Keratinocyte (primary cell): ENCODE results near the gene EDC3. TPM values are rescaled to one million over a fixed set of nuclear protein-coding genes. Genes with fewer than 3 reads are reported as not detected.
A peak's percentile ranks its signal among the peaks of the same experiment; 100 is the strongest.

Source experiments
- DNase-seq: peaks from one replicate; pipeline ENCODE4 v3.0.0-alpha.2; 2011; ENCODE audit warnings: low read depth, missing footprints, low spot score
- FAIRE-seq: peaks from 2 replicates; lab custom pipeline; 2011; peaks lifted over from hg19 to GRCh38; lab: Jason Lieb, UNC
- H2AFZ ChIP-seq: 2 replicates; pipeline ENCODE4 v1.6.0; 2012; ENCODE audit warnings: low read length, control low read depth, inconsistent platforms; ENCODE audit not compliant: control insufficient read depth
- H3K27ac ChIP-seq: 2 replicates; pipeline ENCODE4 v1.5.1; 2011; ENCODE audit warnings: low read length; ENCODE audit not compliant: control insufficient read depth, insufficient read depth
- H3K27me3 ChIP-seq: 3 replicates; pipeline ENCODE4 v1.6.0; 2011; ENCODE audit warnings: low read length; ENCODE audit not compliant: control insufficient read depth, insufficient read depth; ENCODE audit errors: extremely low read depth
- H3K36me3 ChIP-seq, 2 experiments: 2 replicates in 1 of 2; 3 replicates in 1 of 2; pipeline ENCODE4 v1.5.1; 2011; ENCODE audit warnings: low read length in 2 of 2, mild to moderate bottlenecking in 1 of 2; ENCODE audit not compliant: control insufficient read depth in 2 of 2, insufficient read depth in 2 of 2; ENCODE audit errors: extremely low read depth in 1 of 2
- H3K4me1 ChIP-seq: 3 replicates; pipeline ENCODE4 v1.5.1; 2011; ENCODE audit warnings: low read length; ENCODE audit not compliant: control insufficient read depth, insufficient read depth; ENCODE audit errors: extremely low read depth
- H3K4me2 ChIP-seq: 3 replicates; pipeline ENCODE4 v1.6.0; 2011; ENCODE audit warnings: low read depth, low read length; ENCODE audit not compliant: control insufficient read depth, insufficient read depth; ENCODE audit errors: extremely low read depth
- H3K4me3 ChIP-seq, 3 experiments: fragments of 200-600 bp in 1 of 3; sonication (generic) in 1 of 3; 2 replicates in 2 of 3; 3 replicates in 1 of 3; pipeline ENCODE4 v1.5.1; 2011 to 2016; ENCODE audit warnings: low read length in 3 of 3, mild to moderate bottlenecking in 3 of 3, control low read depth in 2 of 3, inconsistent platforms in 1 of 3, low read depth in 1 of 3, mixed read lengths in 1 of 3, mixed run types in 1 of 3, moderate library complexity in 1 of 3; ENCODE audit not compliant: control insufficient read depth in 2 of 3, insufficient read depth in 2 of 3; ENCODE audit errors: extremely low read depth in 1 of 3
- H3K79me2 ChIP-seq: 2 replicates; pipeline ENCODE4 v1.6.0; 2012; ENCODE audit warnings: low read length; ENCODE audit not compliant: control insufficient read depth, insufficient read depth
- H3K9ac ChIP-seq: 3 replicates; pipeline ENCODE4 v1.6.0; 2011; ENCODE audit warnings: low read length; ENCODE audit not compliant: control insufficient read depth, insufficient read depth; ENCODE audit errors: extremely low read depth
- H3K9me1 ChIP-seq: 3 replicates; pipeline ENCODE4 v1.6.0; 2011; ENCODE audit warnings: low read length; ENCODE audit not compliant: control insufficient read depth, insufficient read depth; ENCODE audit errors: extremely low read depth
- H3K9me3 ChIP-seq: 2 replicates; pipeline ENCODE4 v1.5.1; 2012; ENCODE audit warnings: low read depth, low read length; ENCODE audit not compliant: control insufficient read depth
- H4K20me1 ChIP-seq: 3 replicates; pipeline ENCODE4 v1.6.0; 2011; ENCODE audit warnings: low read length; ENCODE audit not compliant: control insufficient read depth, insufficient read depth; ENCODE audit errors: extremely low read depth
- CTCF ChIP-seq, 3 experiments: IDR thresholded peaks in 1 of 3; conservative IDR thresholded peaks in 1 of 3; optimal IDR thresholded peaks in 1 of 3; 2 replicates in 2 of 3; 3 replicates in 1 of 3; pipeline versions ENCODE3 to v1.5.1; 2011; ENCODE audit warnings: low read length in 3 of 3, mild to moderate bottlenecking in 3 of 3, moderate library complexity in 2 of 3, control low read depth in 1 of 3, inconsistent platforms in 1 of 3; ENCODE audit not compliant: insufficient read depth in 2 of 3; ENCODE audit errors: extremely low read depth in 1 of 3
- EZH2 ChIP-seq: IDR thresholded peaks from one replicate; pipeline ENCODE4 v1.6.1; 2012; ENCODE audit warnings: inconsistent platforms, mild to moderate bottlenecking, low read length, moderate library complexity
- dilution Hi-C: fragments of 300-500 bp; cut with MboI; formaldehyde crosslinking; loops from one replicate; pipeline ENCODE4 v1.7.0; 2020; ENCODE audit warnings: low sequenced_read_pairs; ENCODE audit not compliant: extremely low pct_ligation_motif_present
- polyA plus RNA-seq, 5 experiments: library from polyadenylated mRNA; depleted of rRNA in 3 of 5; stranded (reverse) in 3 of 5; stranded (forward) in 1 of 5; unstranded in 1 of 5; fragments of >200 nt; gene quantifications; 1 replicate in 1 of 5; 2 replicates in 3 of 5; 3 replicates in 1 of 5; pipeline versions ENCODE4 v1.2.1 to v1.2.3, GENCODE V29; 2011 to 2012; ENCODE audit warnings: missing spikeins in 2 of 5, low read depth in 1 of 5, low replicate concordance in 1 of 5

The EDC3 gene
- polyA plus RNA-seq, 1 donor (not counting 4 experiments of a cell fraction or from before 2014, with no cell fraction given), result 33.6 TPM

GRCh38 chr15:74727727-74728126 lies 31.9 kb upstream of the EDC3 start:
- H4K20me1 ChIP-seq, result no peaks in the 10 kb centered on the region
- H3K9me1 ChIP-seq, result no peaks in the 10 kb centered on the region
- no peak for FAIRE-seq

GRCh38 chr15:74726774-74727164 lies 30.9 kb upstream of the EDC3 start:
- peaks cover 11% of the 10 kb centered on the region for H3K27me3 ChIP-seq
- H3K9me3 ChIP-seq, result no peaks in the 10 kb centered on the region
- H4K20me1 ChIP-seq, result no peaks in the 10 kb centered on the region
- no peaks in the 10 kb centered on the region for H3K36me3 ChIP-seq
- H2AFZ ChIP-seq, result peak overlapping the region; percentile 63
- peak overlapping the region; percentile 72 for H3K9ac ChIP-seq
- TF ChIP-seq EZH2 (no peak), CTCF (optimal IDR thresholded peaks at IDR 0.05 in 1 of 3, IDR thresholded peaks at IDR 0.05 in 1 of 3, conservative IDR thresholded peaks at IDR 0.05 in 1 of 3; ENCODE audit: extremely low read depth in 1 of 3, insufficient read depth in 2 of 3, low read length in 3 of 3) (no peak)
- dilution Hi-C loops, result no loop called here
- no peaks in the 10 kb centered on the region for H3K79me2 ChIP-seq
- FAIRE-seq, result no peak
- peaks cover 5% of the 10 kb centered on the region for H3K4me1 ChIP-seq
- DNase-seq, result no peak
- H3K4me3 ChIP-seq, result peak overlapping the region in 2 of 3 experiments; percentile 44 to 64
- H3K4me2 ChIP-seq, result peak overlapping the region; percentile 94
- no peak overlapping the region for H3K27ac ChIP-seq
- H3K9me1 ChIP-seq, result no peaks in the 10 kb centered on the region

More at GRCh38 chr15:74727727-74728126, 31.9 kb upstream of the EDC3 start:
- TF ChIP-seq EZH2 (no peak), CTCF (optimal IDR thresholded peaks at IDR 0.05 in 1 of 3, IDR thresholded peaks at IDR 0.05 in 1 of 3, conservative IDR thresholded peaks at IDR 0.05 in 1 of 3; ENCODE audit: extremely low read depth in 1 of 3, insufficient read depth in 2 of 3, low read length in 3 of 3) (no peak)
- H3K27ac ChIP-seq, result no peak overlapping the region
- no peak overlapping the region for H2AFZ ChIP-seq
- no peak overlapping the region for H3K4me3 ChIP-seq
- no peak overlapping the region for H3K4me2 ChIP-seq
- H3K4me1 ChIP-seq, result peaks cover 10% of the 10 kb centered on the region
- no peaks in the 10 kb centered on the region for H3K79me2 ChIP-seq
- H3K27me3 ChIP-seq, result peaks cover 11% of the 10 kb centered on the region
- DNase-seq, result no peak
- H3K36me3 ChIP-seq, result no peaks in the 10 kb centered on the region
- H3K9ac ChIP-seq, result no peak overlapping the region
- no peaks in the 10 kb centered on the region for H3K9me3 ChIP-seq
- dilution Hi-C loops, result no loop called here
